Measurements from ENCODE around the gene TBX10. TPM values are rescaled to one million over a fixed set of nuclear protein-coding genes. Genes with fewer than 3 reads are reported as not detected.
A peak's percentile ranks its signal among the peaks of the same experiment; 100 is the strongest.

Gene TBX10
- total and polyA plus RNA-seq, 2 of the 8 experiments (the other 6 are each of a cell fraction or from before 2014, with no cell fraction given), result 0.09 TPM; not detected in 1

DNA sequence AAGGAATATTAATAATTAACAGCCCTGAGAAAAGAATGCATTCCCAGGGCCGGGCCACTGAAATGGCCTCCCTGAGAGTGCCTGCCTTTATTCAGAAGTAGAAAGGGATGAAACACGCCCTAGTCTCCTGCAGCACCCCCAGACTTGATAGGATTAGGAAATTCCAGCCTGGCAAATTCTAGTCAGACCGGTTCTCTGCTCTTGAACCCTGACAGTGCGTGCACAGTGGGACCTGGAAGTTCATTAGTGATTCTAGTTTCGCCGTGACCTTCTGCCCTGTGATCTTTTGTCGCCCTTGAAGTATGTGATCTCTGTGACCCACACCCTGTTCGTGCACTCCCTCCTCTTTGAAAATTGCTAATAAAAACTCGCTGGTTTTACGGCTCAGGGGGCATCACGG is 58.1 kb downstream of the TBX10 start:
- peaks cover 0 to 27% of the 10 kb centered on the region in 2 experiments; a peak in 2 of 4 replicates for H3K79me2 ChIP-seq (ENCODE audit: control insufficient read depth in 1 of 2, insufficient read depth in 2 of 2, low read length in 2 of 2)
- H3K4me2 ChIP-seq (ENCODE audit: insufficient read depth in 1 of 2, low read depth in 2 of 2, low read length in 2 of 2), result peak overlapping the region; percentile 56 to 92
- H4K8ac ChIP-seq (ENCODE audit: extremely low read depth, insufficient read depth, low read length), result no peak overlapping the region
- no peak overlapping the region for H3K27ac ChIP-seq (ENCODE audit: low read depth, low read length)
- no peaks in the 10 kb centered on the region for H3K9me3 ChIP-seq (ENCODE audit: insufficient read depth in 2 of 2, low read depth in 1 of 2, low read length in 1 of 2)
- no peak overlapping the region for H2AK5ac ChIP-seq (ENCODE audit: low read depth, low read length)
- no peak overlapping the region for H2BK15ac ChIP-seq (ENCODE audit: low read length)
- H4K91ac ChIP-seq (replicated peaks; ENCODE audit: insufficient read length, low read length), result no peak overlapping the region
- H3K4me1 ChIP-seq (replicated peaks in 1 of 4; ENCODE audit: control insufficient read depth in 3 of 4, insufficient read depth in 4 of 4, low read length in 3 of 4), result peaks cover 5 to 33% (median 19%) of the 10 kb centered on the region in 4 experiments
- no peak overlapping the region for H3K9ac ChIP-seq (replicated peaks in 1 of 4; ENCODE audit: extremely low read depth in 1 of 4, low read depth in 3 of 4, low read length in 3 of 4)
- FAIRE-seq, result no peak
- H2BK12ac ChIP-seq (ENCODE audit: low read depth, low read length), result no peak overlapping the region
- ChIA-PET POLR2A (ENCODE audit: partially characterized antibody) (interaction anchor here (0.9 to 5.4 kb wide), 5 partner anchors 13 to 63 kb away, joined by 3 to 71 read pairs (median 25); no protein-coding TSS in a partner anchor), CTCF (ENCODE audit: partially characterized antibody) (interaction anchor here (0.8 to 10.9 kb wide), 5 partner anchors 24 to 190 kb away, joined by 3 to 97 read pairs (median 4); partner anchors contain the start of gene RAD9A)
- no peak overlapping the region for H2BK120ac ChIP-seq (replicated peaks; ENCODE audit: low read depth, low read length)
- H3K79me1 ChIP-seq (ENCODE audit: low read depth, low read length), result peaks cover 10% of the 10 kb centered on the region
- H3K27me3 ChIP-seq (replicated peaks in 1 of 4; ENCODE audit: control insufficient read depth in 3 of 4, extremely low read depth in 1 of 4, insufficient read depth in 3 of 4, low read length in 3 of 4), result peaks cover 0 to 2% (median 0%) of the 10 kb centered on the region in 4 experiments; a peak in 1 of 7 replicates
- peak overlapping the region in 2 of 4 experiments; percentile 14 to 46; a peak in 2 of 8 replicates for H3K4me3 ChIP-seq (ENCODE audit: extremely low read depth in 1 of 4, insufficient read depth in 2 of 4, low read depth in 3 of 4, low read length in 4 of 4)
- DNase-seq (ENCODE audit: low read depth in 1 of 2, low spot score in 2 of 2), result peak in 1 of 2 experiments; percentile 52
- peaks cover 5% of the 10 kb centered on the region; the same call in 1 of the 2 replicates for H3K23me2 ChIP-seq (ENCODE audit: low read depth, low read length)
- H4K5ac ChIP-seq (ENCODE audit: insufficient read length, low read depth, low read length), result no peak overlapping the region
- H4K20me1 ChIP-seq (replicated peaks in 1 of 2; ENCODE audit: control insufficient read depth in 1 of 2, insufficient read depth in 2 of 2, low read length in 2 of 2), result peaks cover 8 to 10% of the 10 kb centered on the region in 2 experiments
- H2AFZ ChIP-seq (ENCODE audit: low read length), result no peak overlapping the region
- 8% methylated on average over 11 of the region's 11 CpGs; no CpG with 5 or more reads in 1 of the 2 experiments for WGBS, 2 experiments (ENCODE audit: extremely low coverage in 1 of 2, insufficient coverage in 1 of 2, insufficient read length in 1 of 2, insufficient replicate concordance in 2 of 2, low coverage in 1 of 2, low lambda C conversion rate in 2 of 2, missing lambda C conversion rate in 1 of 2)
- H3K4ac ChIP-seq (replicated peaks; ENCODE audit: insufficient read length, low read depth, low read length), result no peak overlapping the region
- no peak overlapping the region; the same call in 1 of the 2 replicates for H3K18ac ChIP-seq (ENCODE audit: extremely low read depth, low read length)
- H3K14ac ChIP-seq (ENCODE audit: insufficient read length), result no peak overlapping the region
- no peak overlapping the region for H3K56ac ChIP-seq (replicated peaks; ENCODE audit: insufficient read length, low read depth, low read length)
- H2BK20ac ChIP-seq (ENCODE audit: low read length), result no peak overlapping the region
- H3K36me3 ChIP-seq (ENCODE audit: control insufficient read depth in 2 of 4, insufficient read depth in 4 of 4, low read length in 3 of 4), result peaks cover 6 to 20% (median 14%) of the 10 kb centered on the region in 4 experiments; a peak in 6 of 8 replicates
- no peak overlapping the region for H3K23ac ChIP-seq (ENCODE audit: insufficient read length)
- no peak overlapping the region for H2BK5ac ChIP-seq (ENCODE audit: low read depth, low read length)
- TF ChIP-seq SP4 (IDR thresholded peaks at IDR 0.05; ENCODE audit: low read length) (no peak), NANOG (IDR thresholded peaks at IDR 0.05; ENCODE audit: insufficient read depth, low read depth, low read length, poor library complexity, severe bottlenecking) (no peak), RFX5 (IDR thresholded peaks at IDR 0.05; ENCODE audit: borderline replicate concordance, low read depth, low read length) (no peak), CHD2 (IDR thresholded peaks at IDR 0.05; ENCODE audit: low read length) (peak; percentile 33; the same call in 1 of the 2 replicates), EP300 (IDR thresholded peaks at IDR 0.05; ENCODE audit: borderline replicate concordance in 1 of 2, low read depth in 2 of 2, low read length in 2 of 2) (peak in 1 of 2 experiments; percentile 79; a peak in 1 of 3 replicates), SP2 (IDR thresholded peaks at IDR 0.05; ENCODE audit: low read length) (no peak; the same call in 1 of the 2 replicates), KDM5A (IDR thresholded peaks at IDR 0.05; ENCODE audit: low read length) (no peak), POLR2A (IDR thresholded peaks at IDR 0.05; ENCODE audit: control extremely low read depth in 1 of 2, low read depth in 2 of 2, low read length in 2 of 2) (0 out of 3 replicates have a peak, but pooled peaks of 1 of the 2 experiments have one; percentile 34), RBBP5 (IDR thresholded peaks at IDR 0.05; ENCODE audit: borderline replicate concordance, low read depth, low read length) (peak; percentile 59; the same call in 1 of the 2 replicates), SAP30 (IDR thresholded peaks at IDR 0.05; ENCODE audit: insufficient read depth, insufficient replicate concordance, low read length) (no peak), ZNF274 (IDR thresholded peaks at IDR 0.05; ENCODE audit: borderline replicate concordance, extremely low read depth, low read length) (no peak)
- TF ChIP-seq, protein P1, sequence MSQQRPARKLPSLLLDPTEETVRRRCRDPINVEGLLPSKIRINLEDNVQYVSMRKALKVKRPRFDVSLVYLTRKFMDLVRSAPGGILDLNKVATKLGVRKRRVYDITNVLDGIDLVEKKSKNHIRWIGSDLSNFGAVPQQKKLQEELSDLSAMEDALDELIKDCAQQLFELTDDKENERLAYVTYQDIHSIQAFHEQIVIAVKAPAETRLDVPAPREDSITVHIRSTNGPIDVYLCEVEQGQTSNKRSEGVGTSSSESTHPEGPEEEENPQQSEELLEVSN (IDR thresholded peaks at IDR 0.05), result no peak
